B cell (primary cell): Measurements from ENCODE around the gene VMO1.

Experiments
- CTCF ChIP-seq: fragments of 200-600 bp; IDR thresholded peaks from one replicate; pipeline ENCODE4 v1.8.0; 2022; ENCODE audit warnings: antibody characterized with exemption, mild to moderate bottlenecking
- EZH2 ChIP-seq: IDR thresholded peaks from 2 replicates; pipeline ENCODE4 v1.6.1; 2012; ENCODE audit warnings: borderline replicate concordance, low read depth, mild to moderate bottlenecking, moderate library complexity, low read length; ENCODE audit not compliant: insufficient read depth, poor library complexity, severe bottlenecking

DNA sequence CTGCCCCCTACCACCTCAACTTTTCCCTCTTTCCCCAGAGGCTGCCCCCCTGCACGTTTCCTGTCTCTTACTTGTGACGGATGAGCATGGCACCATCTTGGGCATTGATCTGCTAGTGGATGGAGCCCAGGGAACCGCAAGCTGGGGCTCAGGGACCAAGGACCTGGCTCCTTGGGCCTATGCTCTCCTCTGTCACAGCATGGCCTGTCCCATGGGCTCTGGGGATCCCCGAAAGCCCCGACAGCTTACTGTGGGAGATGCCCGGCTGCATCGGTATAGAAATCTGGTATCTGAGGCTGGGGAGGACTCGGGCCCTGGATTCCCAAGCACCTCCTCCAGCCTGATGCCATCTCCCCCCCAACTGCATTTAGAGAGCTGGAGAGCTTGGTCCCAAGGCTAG lies 44.6 kb downstream of the VMO1 start:
- TF ChIP-seq CTCF (no peak), EZH2 (no peak)
